HCT116 (cell line): Measurements from ENCODE around the gene ANKRA2. TPM values are rescaled to one million over a fixed set of nuclear protein-coding genes. Genes with fewer than 3 reads are reported as not detected.
"Not testable (repeated sequence)": the region's sequence is repeated elsewhere in the genome, so short reads cannot be mapped to it uniquely, and the experiment has no call there.

Source experiments
- ATAC-seq: fragments of 200-7000 bp; cut with Tn5 transposase; 2 replicates; pipeline ENCODE4 v1.9.1; 2020; ENCODE audit warnings: mild to moderate bottlenecking, moderate library complexity
- BruUV-seq: library from RNA; stranded (reverse); fragments of 400-500 nt; replicated peaks from 2 replicates; lab custom pipeline; 2021; lab: Mats Ljungman, UMichigan
- CTCF ChIA-PET: fragments of 300-600 bp; sonication (Branson Sonifier 250); formaldehyde crosslinking; loops from one replicate; lab custom pipeline; 2021; ENCODE audit warnings: antibody characterized with exemption; lab: Charles Lee
- POLR2A ChIA-PET: fragments of 300-600, 350-600 bp; sonication (Branson Sonifier 250); formaldehyde crosslinking; loops from one replicate; lab custom pipeline; 2021; ENCODE audit warnings: antibody characterized with exemption; lab: Charles Lee
- RAD21 ChIA-PET, 2 experiments: fragments of 300-600 bp; sonication (Branson Sonifier 250); formaldehyde crosslinking; loops; one replicate each; lab custom pipeline; 2023; ENCODE audit warnings: low total read pairs in 2 of 2; ENCODE audit not compliant: uncharacterized antibody in 2 of 2, unreplicated experiment in 2 of 2, low non-redundant PET in 1 of 2; lab: Charles Lee
- DNase-seq: peaks from one replicate; pipeline ENCODE4 v3.0.0-alpha.2; 2010; ENCODE audit warnings: low read depth, low spot score
- H2AFZ ChIP-seq: fragments of 200-600 bp; shearing (Covaris generic), sonication (generic); 2 replicates; pipeline ENCODE4 v1.6.1; 2017; ENCODE audit warnings: low read depth, mixed run types, mixed read lengths, antibody characterized with exemption, low read length; ENCODE audit not compliant: poor library complexity, severe bottlenecking
- H3K27ac ChIP-seq: 2 replicates; pipeline ENCODE4 v1.5.1; 2012; ENCODE audit warnings: low read depth, low read length
- H3K27me3 ChIP-seq: fragments of 200-600 bp; sonication (generic); 2 replicates; pipeline ENCODE4 v1.6.1; 2016; ENCODE audit warnings: mixed run types, low read length, mixed read lengths; ENCODE audit not compliant: insufficient read depth
- H3K36me3 ChIP-seq, 2 experiments: fragments of 200-500 bp in 1 of 2; fragments of 200-600 bp in 1 of 2; sonication (Bioruptor generic) in 1 of 2; sonication (generic) in 1 of 2; 2 replicates each; pipeline versions ENCODE4 v1.5.1 to v1.6.1; 2014 to 2016; ENCODE audit warnings: low read length in 2 of 2, inconsistent platforms in 1 of 2, mixed read lengths in 1 of 2, mixed run types in 1 of 2; ENCODE audit not compliant: insufficient read depth in 2 of 2, control insufficient read depth in 1 of 2
- H3K4me1 ChIP-seq, 2 experiments: fragments of 200-600 bp in 1 of 2; sonication (generic) in 1 of 2; 2 replicates each; pipeline versions ENCODE4 v1.5.1 to v1.6.1; 2012 to 2017; ENCODE audit warnings: low read length in 2 of 2, inconsistent platforms in 1 of 2, mild to moderate bottlenecking in 1 of 2, mixed read lengths in 1 of 2, mixed run types in 1 of 2, moderate library complexity in 1 of 2; ENCODE audit not compliant: insufficient read depth in 2 of 2, control insufficient read depth in 1 of 2
- H3K4me2 ChIP-seq: fragments of 200-600 bp; sonication (generic); 2 replicates; pipeline ENCODE4 v1.6.1; 2017; ENCODE audit warnings: mixed run types, low read length, mixed read lengths
- H3K4me3 ChIP-seq, 2 experiments: fragments of 200-600 bp in 1 of 2; sonication (generic) in 1 of 2; replicated peaks in 1 of 2; 2 replicates each; pipeline ENCODE4 v1.5.1; 2011 to 2016; ENCODE audit warnings: low read length in 2 of 2, control low read depth in 1 of 2, low read depth in 1 of 2, mild to moderate bottlenecking in 1 of 2, mixed read lengths in 1 of 2, mixed run types in 1 of 2
- H3K79me2 ChIP-seq: fragments of 200-600 bp; sonication (generic); 2 replicates; pipeline ENCODE4 v1.6.1; 2017; ENCODE audit warnings: mild to moderate bottlenecking, mixed run types, low read length, moderate library complexity, mixed read lengths; ENCODE audit not compliant: insufficient read depth
- H3K9ac ChIP-seq: fragments of 200-600 bp; sonication (generic); 2 replicates; pipeline ENCODE4 v1.6.1; 2016; ENCODE audit warnings: low read length, mixed read lengths
- H3K9me2 ChIP-seq: fragments of 200-600 bp; sonication (generic), shearing (Covaris generic); 2 replicates; pipeline ENCODE4 v1.6.1; 2017; ENCODE audit warnings: mixed run types, mild to moderate bottlenecking, moderate library complexity; ENCODE audit not compliant: insufficient read depth
- H3K9me3 ChIP-seq, 2 experiments: fragments of 200-500 bp in 1 of 2; fragments of 200-600 bp in 1 of 2; sonication (Bioruptor generic) in 1 of 2; sonication (generic) in 1 of 2; 2 replicates each; pipeline ENCODE4 v1.6.1; 2014 to 2017; ENCODE audit warnings: low read length in 2 of 2, mixed read lengths in 2 of 2, inconsistent platforms in 1 of 2, low read depth in 1 of 2, mild to moderate bottlenecking in 1 of 2, mixed run types in 1 of 2, moderate library complexity in 1 of 2; ENCODE audit not compliant: control insufficient read depth in 1 of 2, insufficient read depth in 1 of 2
- H4K20me1 ChIP-seq: fragments of 200-600 bp; sonication (generic), shearing (Covaris generic); 2 replicates; pipeline ENCODE4 v1.6.1; 2017; ENCODE audit warnings: mixed run types, mild to moderate bottlenecking, moderate library complexity; ENCODE audit not compliant: insufficient read depth
- CEBPB ChIP-seq: IDR thresholded peaks from 2 replicates; pipeline ENCODE4 v1.6.1; 2012; ENCODE audit warnings: low read depth
- CTCF ChIP-seq, 3 experiments: fragments of 200-600 bp in 1 of 3; sonication (generic) in 1 of 3; IDR thresholded peaks in 2 of 3; conservative IDR thresholded peaks in 1 of 3; 2 replicates each; pipeline ENCODE4 v1.5.1; 2012 to 2017; ENCODE audit warnings: low read depth in 2 of 3, low read length in 2 of 3, antibody characterized with exemption in 1 of 3, borderline replicate concordance in 1 of 3, control low read depth in 1 of 3, mild to moderate bottlenecking in 1 of 3, mixed read lengths in 1 of 3, mixed run types in 1 of 3, moderate library complexity in 1 of 3; ENCODE audit not compliant: insufficient read depth in 1 of 3
- EZH2phosphoT487 ChIP-seq: fragments of 200-600 bp; IDR thresholded peaks from 2 replicates; pipeline ENCODE4 v1.6.1; 2018; ENCODE audit warnings: antibody characterized with exemption, borderline replicate concordance
- JUND ChIP-seq: IDR thresholded peaks from 2 replicates; pipeline ENCODE4 v1.6.1; 2012
- RAD21 ChIP-seq: IDR thresholded peaks from 2 replicates; pipeline ENCODE4 v1.6.1; 2012; ENCODE audit warnings: low read depth, mild to moderate bottlenecking
- REST ChIP-seq: IDR thresholded peaks from 2 replicates; pipeline ENCODE4 v1.6.1; 2012; ENCODE audit warnings: low read depth
- ZFX ChIP-seq: fragments of 450-650 bp; IDR thresholded peaks from 2 replicates; pipeline ENCODE4 v1.6.1; 2017
- ZNF274 ChIP-seq: fragments of 200-500 bp; sonication (Bioruptor generic); IDR thresholded peaks from 2 replicates; pipeline ENCODE4 v1.6.1; 2014; ENCODE audit warnings: mild to moderate bottlenecking, low read depth, low read length, inconsistent platforms
- intact Hi-C: fragments of 100-400 bp; cut with micrococcal nuclease; formaldehyde crosslinking; loops from 2 replicates; pipeline ENCODE4 v1.10.0; 2022
- total RNA-seq: library from RNA; stranded (reverse); gene quantifications from one replicate; pipeline ENCODE4 v1.2.1, GENCODE V29; 2021; ENCODE audit not compliant: unreplicated experiment

Gene ANKRA2
- total RNA-seq, 1 experiment from 2014 or later = 17.0 TPM

GRCh38 chr5:73513996-73514395 lies 51.4 kb downstream of the ANKRA2 start:
- Histone ChIP-seq H4K20me1 (no peaks in the 10 kb centered on the region), H3K27me3 (no peaks in the 10 kb centered on the region), H2AFZ (no peak overlapping the region), H3K9me2 (no peaks in the 10 kb centered on the region), H3K9ac (no peak overlapping the region), H3K9me3 (no peaks in the 10 kb centered on the region), H3K27ac (no peak overlapping the region), H3K4me1 (peaks cover 8 to 9% of the 10 kb centered on the region in 2 experiments; a peak in 2 of 4 replicates), H3K4me3 (no peak overlapping the region), H3K4me2 (no peak overlapping the region), H3K36me3 (no peaks in the 10 kb centered on the region), H3K79me2 (no peaks in the 10 kb centered on the region)
- RAD21 ChIA-PET = no interaction called here
- no peak for TF ChIP-seq CTCF (IDR thresholded peaks at IDR 0.05 in 2 of 3, conservative IDR thresholded peaks at IDR 0.05 in 1 of 3; ENCODE audit: borderline replicate concordance in 1 of 3, insufficient read depth in 1 of 3, low read depth in 2 of 3, low read length in 2 of 3)
- TF ChIP-seq ZFX = no peak
- TF ChIP-seq REST = no peak
- TF ChIP-seq JUND = no peak
- TF ChIP-seq RAD21 = no peak
- no peak for TF ChIP-seq EZH2phosphoT487
- no peak for TF ChIP-seq CEBPB
- no peak for TF ChIP-seq ZNF274
- no peak for ATAC-seq
- no peak for DNase-seq
- intact Hi-C loops = no loop called here
- BruUV-seq = no TSS peak
- CTCF ChIA-PET = no interaction called here
- POLR2A ChIA-PET = no interaction called here

DNA sequence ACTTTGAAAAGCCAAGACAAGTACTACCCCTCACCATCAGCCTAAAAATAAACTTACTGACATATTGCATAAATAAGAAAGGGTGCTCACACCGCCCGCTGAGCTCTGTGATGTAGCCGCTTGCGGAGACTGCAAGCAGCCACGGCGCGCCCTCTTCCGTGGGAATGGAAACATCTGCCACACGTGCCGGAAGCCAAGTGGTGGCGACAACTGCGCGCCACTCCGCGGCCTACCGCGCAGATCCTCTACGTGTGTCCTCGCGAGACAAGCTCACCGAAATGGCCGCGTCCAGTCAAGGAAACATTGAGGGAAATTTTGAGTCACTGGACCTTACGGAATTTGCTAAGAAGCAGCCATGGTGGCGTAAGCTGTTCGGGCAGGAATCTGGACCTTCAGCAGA lies 56.9 kb downstream of the ANKRA2 start:
- ATAC-seq = peak; percentile 52; the same call in 1 of the 2 replicates
- H2AFZ ChIP-seq, DNase-seq, H3K4me3 ChIP-seq, H3K4me1 ChIP-seq, H3K27me3 ChIP-seq, H3K9me3 ChIP-seq, H3K9ac ChIP-seq, POLR2A ChIA-PET, H3K4me2 ChIP-seq, intact Hi-C loops, CTCF ChIA-PET, H3K79me2 ChIP-seq, BruUV-seq, RAD21 ChIA-PET, H3K27ac ChIP-seq, H3K9me2 ChIP-seq: not testable (repeated sequence)
- Histone ChIP-seq H3K36me3 (peaks cover 27 to 31% of the 10 kb centered on the region in 2 experiments), H4K20me1 (peaks cover 21% of the 10 kb centered on the region; the same call in 1 of the 2 replicates)
